ENCODE results near the gene AP3S2. TPM values are rescaled to one million over a fixed set of nuclear protein-coding genes. Genes with fewer than 3 reads are reported as not detected.

Gene AP3S2
- polyA plus RNA-seq, 3 donors, result 30.8 to 41.2 (median 32.4) TPM

DNA sequence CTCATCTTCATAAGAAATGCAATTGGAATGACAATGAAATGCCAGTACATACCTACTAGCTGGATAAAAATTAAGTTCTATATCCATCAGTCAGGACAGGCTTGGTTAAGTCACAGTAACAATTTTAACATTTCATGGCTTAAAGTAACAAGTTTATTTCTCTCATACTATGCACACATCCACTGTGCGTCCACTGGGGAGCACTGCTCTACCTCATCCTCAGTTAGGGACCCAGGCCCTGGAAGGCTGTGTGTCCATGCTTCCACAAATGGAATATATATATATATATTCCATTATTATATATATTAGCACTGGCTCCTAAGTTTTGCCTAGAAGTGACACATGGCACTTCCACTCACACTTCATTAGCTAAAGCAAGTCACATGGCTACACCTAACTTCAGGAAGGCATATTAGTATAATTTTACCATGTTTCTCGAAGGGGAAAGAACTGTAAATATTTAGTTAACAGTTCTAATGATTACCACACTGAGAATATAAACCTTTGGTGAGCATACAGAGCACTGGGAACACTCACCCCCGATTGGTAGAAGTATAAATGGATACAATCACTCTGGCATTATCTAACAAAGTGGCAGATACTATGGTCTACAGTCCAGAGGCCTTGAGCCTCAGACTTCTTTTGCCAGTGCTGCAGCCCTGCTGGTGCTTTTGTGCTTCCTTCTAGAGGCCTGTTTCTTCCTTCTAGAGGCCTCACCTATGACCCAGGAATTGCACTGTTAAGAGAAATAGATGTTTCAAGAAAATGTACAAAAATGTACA is 28.6 kb downstream of the AP3S2 start:
- Mint-ChIP-seq H3K27ac (peak overlapping the region in 1 of 7 donors; percentile 42), H3K9me3 (peaks cover 0 to 1% (median 0%) of the 10 kb centered on the region in 7 donors), H3K27me3 (ENCODE audit: low read depth in 3 of 3) (no peaks in the 10 kb centered on the region), H3K4me3 (no peak overlapping the region), H3K4me1 (peaks cover 11% of the 10 kb centered on the region), H3K36me3 (peaks cover 20 to 32% of the 10 kb centered on the region in 2 donors)
- no peak overlapping the region for H3K4me2 ChIP-seq (replicated peaks; ENCODE audit: extremely low read depth, low read length, poor library complexity, severe bottlenecking)
- no CpG with 5 or more reads among the region's 3 CpGs for WGBS (ENCODE audit: insufficient coverage)
- no peak overlapping the region for H2AFZ ChIP-seq (ENCODE audit: insufficient read depth, low read depth, low read length, poor library complexity, severe bottlenecking)
- no peak overlapping the region for H3K9ac ChIP-seq (ENCODE audit: insufficient read depth, low read length, poor library complexity, severe bottlenecking)
- no peaks in the 10 kb centered on the region for H3K79me2 ChIP-seq (ENCODE audit: insufficient read depth, low read length)
- H3K36me3 ChIP-seq (replicated peaks in 1 of 2; ENCODE audit: control insufficient read depth in 1 of 2, insufficient read depth in 2 of 2, low read length in 2 of 2), result peaks cover 54 to 64% of the 10 kb centered on the region in 2 donors
- no peaks in the 10 kb centered on the region for H3K9me3 ChIP-seq (replicated peaks in 1 of 2; ENCODE audit: control insufficient read depth in 1 of 2, insufficient read depth in 1 of 2, low read length in 2 of 2)
- intact Hi-C loops (cut with micrococcal nuclease), result no loop called here
- no peak for DNase-seq
- H3K27ac ChIP-seq (ENCODE audit: low read depth in 1 of 2, low read length in 2 of 2), result no peak overlapping the region
- no peaks in the 10 kb centered on the region for H3K27me3 ChIP-seq (ENCODE audit: control insufficient read depth in 2 of 2, insufficient read depth in 2 of 2, low read length in 2 of 2)
- TF ChIP-seq CTCF (IDR thresholded peaks at IDR 0.05), result no peak
- peaks cover 7 to 8% of the 10 kb centered on the region in 2 donors for H3K4me1 ChIP-seq (ENCODE audit: control insufficient read depth in 1 of 2, insufficient read depth in 2 of 2, low read length in 2 of 2)
- no peak overlapping the region for H3K4me3 ChIP-seq (replicated peaks in 1 of 3; ENCODE audit: low read depth in 2 of 3, low read length in 3 of 3)
- H4K20me1 ChIP-seq (ENCODE audit: insufficient read depth, low read length), result peaks cover 15% of the 10 kb centered on the region

- intact Hi-C loops (cut with micrococcal nuclease), result no loop called here
- Mint-ChIP-seq H3K9me3 (peaks cover 0 to 3% (median 0%) of the 10 kb centered on the region in 7 donors), H3K27me3 (ENCODE audit: low read depth in 3 of 3) (no peaks in the 10 kb centered on the region), H3K27ac (no peak overlapping the region), H3K36me3 (peaks cover 24 to 25% of the 10 kb centered on the region in 2 donors), H3K4me3 (no peak overlapping the region), H3K4me1 (peaks cover 5% of the 10 kb centered on the region)
- no peak overlapping the region for H3K4me2 ChIP-seq (replicated peaks; ENCODE audit: extremely low read depth, low read length, poor library complexity, severe bottlenecking)
- H3K9me3 ChIP-seq (replicated peaks in 1 of 2; ENCODE audit: control insufficient read depth in 1 of 2, insufficient read depth in 1 of 2, low read length in 2 of 2), result no peaks in the 10 kb centered on the region
- H3K79me2 ChIP-seq (ENCODE audit: insufficient read depth, low read length), result no peaks in the 10 kb centered on the region
- no peak for TF ChIP-seq CTCF (IDR thresholded peaks at IDR 0.05)
- no peak overlapping the region for H3K4me3 ChIP-seq (replicated peaks in 1 of 3; ENCODE audit: low read depth in 2 of 3, low read length in 3 of 3)
- no peak overlapping the region for H2AFZ ChIP-seq (ENCODE audit: insufficient read depth, low read depth, low read length, poor library complexity, severe bottlenecking)
- H3K36me3 ChIP-seq (replicated peaks in 1 of 2; ENCODE audit: control insufficient read depth in 1 of 2, insufficient read depth in 2 of 2, low read length in 2 of 2), result peaks cover 58 to 77% of the 10 kb centered on the region in 2 donors
- H3K27me3 ChIP-seq (ENCODE audit: control insufficient read depth in 2 of 2, insufficient read depth in 2 of 2, low read length in 2 of 2), result no peaks in the 10 kb centered on the region
- H4K20me1 ChIP-seq (ENCODE audit: insufficient read depth, low read length), result peaks cover 17% of the 10 kb centered on the region
- H3K4me1 ChIP-seq (ENCODE audit: control insufficient read depth in 1 of 2, insufficient read depth in 2 of 2, low read length in 2 of 2), result no peaks in the 10 kb centered on the region
- DNase-seq, result no peak
- H3K9ac ChIP-seq (ENCODE audit: insufficient read depth, low read length, poor library complexity, severe bottlenecking), result no peak overlapping the region
- no peak overlapping the region for H3K27ac ChIP-seq (ENCODE audit: low read depth in 1 of 2, low read length in 2 of 2)
Measured at GRCh38 chr15:89863918-89864317, 29.9 kb downstream of the AP3S2 start.
